ENCODE data around the gene C12orf42.

The C12orf42 gene

GRCh38 chr12:103399986-103400385 is 95.8 kb downstream of the C12orf42 start:
- TF ChIP-seq POLR2AphosphoS5 (IDR thresholded peaks at IDR 0.05; ENCODE audit: low read depth, low read length) (no peak), TAF1 (IDR thresholded peaks at IDR 0.05; ENCODE audit: borderline replicate concordance, insufficient read depth, low read length) (no peak), SIN3A (IDR thresholded peaks at IDR 0.05; ENCODE audit: borderline replicate concordance, insufficient read depth, low read length) (no peak), FOXP2 (optimal IDR thresholded peaks at IDR 0.05; ENCODE audit: borderline replicate concordance, extremely low read depth, extremely low read length, insufficient read depth) (no peak), REST (IDR thresholded peaks at IDR 0.05; ENCODE audit: insufficient read depth in 1 of 2, low read depth in 2 of 2, low read length in 2 of 2) (no peak)

DNA sequence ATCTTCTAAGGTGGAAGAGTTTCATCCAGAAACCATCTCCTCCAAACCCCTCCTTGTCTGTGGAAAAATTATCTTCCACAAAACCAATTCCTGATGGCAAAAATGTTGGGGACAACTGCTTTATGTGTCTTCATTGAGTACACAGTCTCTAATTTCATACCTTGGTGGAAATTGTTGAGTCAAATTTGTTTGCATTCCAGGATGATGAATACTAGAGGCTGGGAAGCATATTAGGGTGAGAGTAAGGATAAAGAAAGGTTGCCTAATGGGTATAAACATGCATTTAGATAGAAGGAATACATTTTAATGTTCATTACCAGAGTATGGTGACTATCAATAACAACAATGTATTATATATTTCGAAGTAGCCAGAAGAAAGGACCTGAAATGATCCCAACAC is 98.2 kb downstream of the C12orf42 start:
- TF ChIP-seq REST (IDR thresholded peaks at IDR 0.05; ENCODE audit: insufficient read depth in 1 of 2, low read depth in 2 of 2, low read length in 2 of 2) (no peak), FOXP2 (optimal IDR thresholded peaks at IDR 0.05; ENCODE audit: borderline replicate concordance, extremely low read depth, extremely low read length, insufficient read depth) (no peak), TAF1 (IDR thresholded peaks at IDR 0.05; ENCODE audit: borderline replicate concordance, insufficient read depth, low read length) (no peak), SIN3A (IDR thresholded peaks at IDR 0.05; ENCODE audit: borderline replicate concordance, insufficient read depth, low read length) (no peak), POLR2AphosphoS5 (IDR thresholded peaks at IDR 0.05; ENCODE audit: low read depth, low read length) (no peak)

- TF ChIP-seq TAF1 (IDR thresholded peaks at IDR 0.05; ENCODE audit: borderline replicate concordance, insufficient read depth, low read length) (no peak), POLR2AphosphoS5 (IDR thresholded peaks at IDR 0.05; ENCODE audit: low read depth, low read length) (no peak), SIN3A (IDR thresholded peaks at IDR 0.05; ENCODE audit: borderline replicate concordance, insufficient read depth, low read length) (no peak), REST (IDR thresholded peaks at IDR 0.05; ENCODE audit: insufficient read depth in 1 of 2, low read depth in 2 of 2, low read length in 2 of 2) (no peak), FOXP2 (optimal IDR thresholded peaks at IDR 0.05; ENCODE audit: borderline replicate concordance, extremely low read depth, extremely low read length, insufficient read depth) (no peak)
Observed at GRCh38 chr12:103392722-103393121, 103.0 kb downstream of the C12orf42 start.

DNA sequence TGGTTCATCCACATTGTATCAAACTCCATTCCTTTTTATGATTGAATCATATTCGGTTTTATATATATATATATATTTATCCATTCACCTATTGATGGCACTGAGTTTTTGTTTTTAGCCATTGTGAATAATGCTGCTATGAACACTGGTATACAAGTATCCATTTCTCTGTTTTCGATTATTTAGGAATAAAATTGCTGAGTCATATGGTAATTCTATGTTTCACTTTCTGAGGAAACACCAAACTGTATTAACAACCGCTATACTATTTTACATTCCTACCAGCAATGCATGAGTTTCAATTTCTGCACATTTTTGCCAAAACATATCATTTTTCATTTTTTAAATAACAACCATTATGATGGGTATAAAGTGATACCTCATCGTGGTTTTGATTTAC is 104.7 kb downstream of the C12orf42 start:
- no peak for TF ChIP-seq REST (IDR thresholded peaks at IDR 0.05; ENCODE audit: insufficient read depth in 1 of 2, low read depth in 2 of 2, low read length in 2 of 2)
- TF ChIP-seq FOXP2 (optimal IDR thresholded peaks at IDR 0.05; ENCODE audit: borderline replicate concordance, extremely low read depth, extremely low read length, insufficient read depth) = no peak
- TF ChIP-seq TAF1 (IDR thresholded peaks at IDR 0.05; ENCODE audit: borderline replicate concordance, insufficient read depth, low read length) = no peak
- no peak for TF ChIP-seq SIN3A (IDR thresholded peaks at IDR 0.05; ENCODE audit: borderline replicate concordance, insufficient read depth, low read length)
- TF ChIP-seq POLR2AphosphoS5 (IDR thresholded peaks at IDR 0.05; ENCODE audit: low read depth, low read length) = no peak

DNA sequence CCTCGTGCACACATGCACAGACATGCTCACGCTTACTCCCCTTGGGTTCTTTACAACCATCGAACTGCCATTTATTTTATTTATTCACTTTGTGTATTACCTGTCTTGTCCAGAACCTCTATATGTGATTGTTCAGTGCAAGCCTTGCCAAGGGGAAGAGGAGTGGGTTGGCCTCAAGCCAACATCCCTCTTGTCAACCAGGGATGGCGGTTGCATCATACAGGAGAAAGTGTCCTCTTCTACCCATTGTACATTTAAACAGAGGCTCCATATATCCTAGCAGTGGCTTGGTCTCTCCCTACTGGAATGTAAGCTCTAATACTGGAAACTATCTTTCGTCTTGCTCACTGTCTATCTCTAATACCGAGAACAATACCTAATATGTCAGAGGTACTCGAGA is 108.4 kb downstream of the C12orf42 start:
- TF ChIP-seq TAF1 (IDR thresholded peaks at IDR 0.05; ENCODE audit: borderline replicate concordance, insufficient read depth, low read length) = no peak
- no peak for TF ChIP-seq POLR2AphosphoS5 (IDR thresholded peaks at IDR 0.05; ENCODE audit: low read depth, low read length)
- no peak for TF ChIP-seq FOXP2 (optimal IDR thresholded peaks at IDR 0.05; ENCODE audit: borderline replicate concordance, extremely low read depth, extremely low read length, insufficient read depth)
- TF ChIP-seq REST (IDR thresholded peaks at IDR 0.05; ENCODE audit: insufficient read depth in 1 of 2, low read depth in 2 of 2, low read length in 2 of 2) = no peak
- TF ChIP-seq SIN3A (IDR thresholded peaks at IDR 0.05; ENCODE audit: borderline replicate concordance, insufficient read depth, low read length) = no peak
